Stimulated activated memory B cell treated with anti-CD40 and anti-IgM and Interleukin-4, amounts not matched to agents 10 μg/mL and 1 μg/mL and 100 μg/mL, for 72 hours (primary cell): Measurements from ENCODE around the gene OSBPL6.

ENCODE experiments used
- ATAC-seq: fragments of 150-1000 bp; cut with Tn5 transposase; 2 replicates; pipeline ENCODE4 v1.10.0; 2021
- H3K27ac Mint-ChIP-seq: one replicate; pipeline ENCODE4 v1.8.0; 2022; ENCODE audit warnings: mild to moderate bottlenecking, mixed read lengths
- H3K27me3 Mint-ChIP-seq: one replicate; pipeline ENCODE4 v1.8.0; 2022; ENCODE audit warnings: mixed read lengths
- H3K36me3 Mint-ChIP-seq: one replicate; pipeline ENCODE4 v1.8.0; 2022; ENCODE audit warnings: mixed read lengths
- H3K4me1 Mint-ChIP-seq: one replicate; pipeline ENCODE4 v1.8.0; 2022; ENCODE audit warnings: mixed read lengths
- H3K4me3 Mint-ChIP-seq: one replicate; pipeline ENCODE4 v1.8.0; 2022; ENCODE audit warnings: mild to moderate bottlenecking, moderate library complexity, mixed read lengths
- H3K9me3 Mint-ChIP-seq: one replicate; pipeline ENCODE4 v1.8.0; 2022; ENCODE audit warnings: mixed read lengths

The OSBPL6 gene

DNA sequence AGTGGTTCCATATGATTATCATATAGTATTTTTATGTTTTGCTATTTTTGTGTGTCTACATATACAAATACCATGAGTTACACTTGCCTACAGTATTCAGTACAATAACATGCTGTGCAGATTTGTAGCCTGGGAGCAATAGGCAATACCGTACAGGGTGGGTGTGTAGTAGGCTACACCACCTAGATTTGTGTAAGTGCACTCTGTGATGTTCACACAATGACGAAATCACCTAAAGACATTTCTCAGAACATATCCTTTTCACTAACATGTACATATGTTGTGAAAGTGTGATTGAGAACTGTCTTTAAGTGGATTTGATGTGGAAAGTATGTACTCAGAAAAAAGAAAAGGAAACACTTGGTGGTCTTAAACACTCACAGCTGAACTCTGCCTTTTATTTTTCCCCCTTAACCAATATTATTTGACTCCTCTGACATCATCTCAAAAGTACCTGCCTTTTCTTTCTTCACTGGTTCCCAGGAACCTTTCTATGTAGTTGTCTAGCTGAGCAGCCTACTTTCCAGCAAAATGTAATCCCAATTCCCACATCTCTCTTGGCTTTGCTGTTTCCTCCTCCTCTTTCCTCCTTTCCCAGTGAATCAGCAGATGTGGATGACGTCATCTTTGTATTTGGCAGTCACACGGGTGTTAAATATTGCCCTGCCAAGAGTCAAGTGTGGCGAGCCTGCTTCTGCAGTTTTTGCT is 47.7 kb downstream of the OSBPL6 start:
- Mint-ChIP-seq H3K4me3 (no peak overlapping the region), H3K4me1 (no peaks in the 10 kb centered on the region), H3K9me3 (no peaks in the 10 kb centered on the region), H3K27ac (no peak overlapping the region), H3K36me3 (no peaks in the 10 kb centered on the region), H3K27me3 (peaks cover 27% of the 10 kb centered on the region)
- ATAC-seq, result no peak

GRCh38 chr2:178242552-178242883 is 48.2 kb downstream of the OSBPL6 start:
- no peaks in the 10 kb centered on the region for H3K9me3 Mint-ChIP-seq
- no peak for ATAC-seq
- no peaks in the 10 kb centered on the region for H3K4me1 Mint-ChIP-seq
- peaks cover 22% of the 10 kb centered on the region for H3K27me3 Mint-ChIP-seq
- H3K4me3 Mint-ChIP-seq, result no peak overlapping the region
- no peaks in the 10 kb centered on the region for H3K36me3 Mint-ChIP-seq
- no peak overlapping the region for H3K27ac Mint-ChIP-seq

DNA sequence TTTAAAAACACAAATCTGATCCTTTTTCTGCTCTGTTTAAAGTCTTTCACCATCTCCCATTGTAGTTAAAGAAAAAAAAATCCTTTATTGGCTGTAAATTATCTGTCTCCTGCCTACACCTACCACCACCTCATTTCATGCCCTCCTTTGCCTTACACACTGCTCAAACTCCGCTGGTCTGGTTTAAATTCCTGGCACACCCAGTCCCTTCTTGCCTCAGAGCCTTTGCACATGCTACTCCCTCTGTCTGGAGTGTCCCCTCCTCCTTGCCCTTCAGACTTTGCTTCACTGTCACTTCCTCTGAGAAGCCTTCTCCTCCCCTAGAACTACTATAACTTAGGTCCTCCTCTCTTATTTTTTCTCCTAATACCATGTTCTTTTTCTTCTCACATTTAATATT is 49.6 kb downstream of the OSBPL6 start:
- H3K4me3 Mint-ChIP-seq, result no peak overlapping the region
- H3K9me3 Mint-ChIP-seq, result no peaks in the 10 kb centered on the region

DNA sequence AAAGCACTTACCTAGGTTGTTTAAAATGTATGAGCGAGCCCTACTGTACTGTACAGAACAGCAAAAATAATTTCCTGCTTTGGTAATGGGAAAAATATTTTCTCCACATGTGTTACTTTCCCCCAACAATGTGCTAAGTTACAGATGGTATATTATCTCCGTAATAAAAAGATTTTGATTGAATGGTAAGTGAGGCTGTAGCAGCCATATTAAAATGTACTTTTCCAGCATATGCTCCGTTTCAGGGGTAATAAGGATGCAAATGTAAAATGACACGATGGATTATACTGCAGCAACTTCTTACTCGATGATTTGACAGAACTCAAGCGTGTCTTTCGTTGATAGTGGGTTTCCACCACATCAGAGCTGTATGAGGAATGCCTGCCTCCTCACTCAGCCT is 50.5 kb downstream of the OSBPL6 start:
- Mint-ChIP-seq H3K27ac (no peak overlapping the region), H3K9me3 (no peaks in the 10 kb centered on the region), H3K4me3 (no peak overlapping the region), H3K27me3 (peaks cover 12% of the 10 kb centered on the region), H3K4me1 (no peaks in the 10 kb centered on the region), H3K36me3 (no peaks in the 10 kb centered on the region)
- ATAC-seq, result no peak

More for the DNA sequence above, 49.6 kb downstream of the OSBPL6 start:
- Mint-ChIP-seq H3K4me1 (no peaks in the 10 kb centered on the region), H3K27ac (no peak overlapping the region), H3K27me3 (peaks cover 12% of the 10 kb centered on the region), H3K36me3 (no peaks in the 10 kb centered on the region)
- ATAC-seq, result no peak

DNA sequence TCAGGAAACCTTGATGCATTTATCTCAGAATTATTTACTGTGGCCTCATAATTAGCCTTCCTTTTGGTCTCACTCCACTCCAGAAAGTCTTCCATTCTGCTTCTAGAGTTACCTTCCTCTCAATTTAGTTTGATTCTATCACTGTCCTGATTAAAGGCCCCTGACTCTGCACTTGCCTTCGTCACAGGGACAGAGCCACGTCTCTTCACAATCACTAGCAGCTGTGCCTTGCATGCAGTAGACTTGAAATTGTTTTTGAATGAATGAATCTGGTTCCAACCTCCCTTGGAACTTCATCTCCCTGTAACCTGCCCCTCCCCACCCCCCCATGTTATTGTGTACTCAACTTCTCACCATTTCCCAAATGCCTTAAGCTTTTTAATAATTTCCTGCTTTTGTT is 52.4 kb downstream of the OSBPL6 start:
- H3K27me3 Mint-ChIP-seq, result peaks cover 23% of the 10 kb centered on the region
- no peak overlapping the region for H3K4me3 Mint-ChIP-seq
- no peak overlapping the region for H3K27ac Mint-ChIP-seq
- H3K36me3 Mint-ChIP-seq, result no peaks in the 10 kb centered on the region
- ATAC-seq, result no peak
- H3K4me1 Mint-ChIP-seq, result no peaks in the 10 kb centered on the region
- no peaks in the 10 kb centered on the region for H3K9me3 Mint-ChIP-seq

GRCh38 chr2:178247250-178247649 is 52.9 kb downstream of the OSBPL6 start:
- Mint-ChIP-seq H3K36me3 (no peaks in the 10 kb centered on the region), H3K9me3 (no peaks in the 10 kb centered on the region), H3K27ac (no peak overlapping the region), H3K4me3 (no peak overlapping the region), H3K4me1 (no peaks in the 10 kb centered on the region), H3K27me3 (peaks cover 23% of the 10 kb centered on the region)
- no peak for ATAC-seq

DNA sequence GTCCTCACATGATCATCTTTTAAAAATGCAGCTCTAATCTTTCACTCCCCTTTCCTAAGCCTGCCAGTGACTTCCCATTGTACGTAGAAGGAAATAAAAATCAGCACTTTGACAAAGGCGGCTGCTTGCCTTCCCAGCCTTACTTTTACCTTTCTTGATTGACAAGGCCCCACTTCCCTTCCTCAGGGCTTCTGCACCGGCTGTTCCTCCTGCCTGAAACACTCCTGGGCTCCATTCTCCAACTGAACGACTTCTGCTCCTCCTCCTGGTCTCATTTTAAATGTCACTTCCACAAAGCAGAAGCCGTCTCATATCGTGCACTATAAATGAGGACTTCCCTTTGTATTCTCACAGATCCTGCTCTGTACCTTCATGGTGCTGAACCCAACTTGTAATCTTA is 56.1 kb downstream of the OSBPL6 start:
- ATAC-seq, result no peak
- Mint-ChIP-seq H3K4me1 (no peaks in the 10 kb centered on the region), H3K4me3 (no peak overlapping the region), H3K9me3 (no peaks in the 10 kb centered on the region), H3K36me3 (no peaks in the 10 kb centered on the region), H3K27me3 (peaks cover 11% of the 10 kb centered on the region), H3K27ac (no peak overlapping the region)

DNA sequence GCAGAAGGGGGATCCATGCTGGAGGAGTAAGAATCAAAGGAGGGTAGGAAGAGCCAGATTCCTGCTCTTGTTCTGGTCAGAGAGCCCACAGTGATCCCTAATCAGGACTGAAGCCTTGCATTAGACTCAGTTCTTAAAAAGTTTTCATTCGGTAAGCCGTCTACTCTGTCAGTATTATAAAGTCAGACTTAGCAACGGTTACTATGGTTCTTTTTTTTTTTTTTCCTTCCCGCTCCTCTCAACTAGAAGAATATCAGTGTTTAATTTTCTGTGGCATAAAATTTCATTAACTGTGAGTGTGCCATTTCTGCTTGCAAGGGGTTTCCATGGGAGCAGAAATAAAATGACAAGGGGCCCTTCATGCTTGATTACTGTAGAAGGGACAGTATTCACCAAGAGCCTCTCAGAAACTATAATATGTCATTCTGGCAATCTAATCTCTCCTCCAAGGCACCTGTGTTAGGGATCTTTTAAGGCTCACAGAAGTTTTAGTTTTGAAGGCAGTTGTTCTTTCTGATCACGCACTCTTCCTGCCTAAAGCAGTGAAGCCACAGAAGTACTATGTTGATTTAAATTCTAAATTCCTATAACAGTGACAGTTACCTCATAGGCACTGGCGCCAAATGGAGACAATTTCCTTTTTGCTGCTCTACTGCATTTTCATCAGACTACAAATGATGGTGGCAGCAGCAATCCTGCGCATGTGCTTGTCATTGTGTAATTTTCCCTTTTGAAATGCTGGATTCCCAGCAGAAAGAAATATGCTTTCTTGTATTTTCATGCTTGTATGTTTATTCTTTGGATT is 57.0 kb downstream of the OSBPL6 start:
- no peak overlapping the region for H3K27ac Mint-ChIP-seq
- no peak overlapping the region for H3K4me3 Mint-ChIP-seq
- H3K9me3 Mint-ChIP-seq, result no peaks in the 10 kb centered on the region
- H3K36me3 Mint-ChIP-seq, result no peaks in the 10 kb centered on the region
- H3K4me1 Mint-ChIP-seq, result no peaks in the 10 kb centered on the region
- peaks cover 11% of the 10 kb centered on the region for H3K27me3 Mint-ChIP-seq
- no peak for ATAC-seq

- Mint-ChIP-seq H3K27ac (no peak overlapping the region), H3K4me1 (no peaks in the 10 kb centered on the region), H3K4me3 (no peak overlapping the region), H3K27me3 (peaks cover 13% of the 10 kb centered on the region), H3K36me3 (no peaks in the 10 kb centered on the region), H3K9me3 (no peaks in the 10 kb centered on the region)
- ATAC-seq, result peak; percentile 16
Observed at GRCh38 chr2:178256382-178257042, 62.2 kb downstream of the OSBPL6 start.

DNA sequence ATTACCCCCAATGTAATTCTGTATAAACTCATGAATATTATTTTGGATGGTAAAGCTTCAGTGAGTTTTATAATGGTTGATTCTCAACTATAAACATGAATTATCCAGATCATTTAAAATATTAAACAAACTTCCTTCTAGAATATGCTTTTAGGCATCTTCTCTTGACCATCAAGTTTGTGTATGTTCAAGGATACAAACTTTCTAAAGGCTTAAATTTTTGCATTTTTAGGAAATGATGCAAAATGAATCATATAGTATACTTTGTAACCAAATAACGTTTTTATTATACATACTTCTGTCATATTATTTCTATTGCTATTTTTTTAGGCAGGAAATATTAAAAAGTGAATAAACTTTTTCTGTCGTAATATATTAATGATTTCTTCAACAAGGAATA is 62.8 kb downstream of the OSBPL6 start:
- H3K4me3 Mint-ChIP-seq, result no peak overlapping the region
- no peak overlapping the region for H3K27ac Mint-ChIP-seq
- no peaks in the 10 kb centered on the region for H3K36me3 Mint-ChIP-seq
- H3K27me3 Mint-ChIP-seq, result peaks cover 13% of the 10 kb centered on the region
- H3K4me1 Mint-ChIP-seq, result no peaks in the 10 kb centered on the region
- no peak for ATAC-seq
- H3K9me3 Mint-ChIP-seq, result no peaks in the 10 kb centered on the region

- no peak overlapping the region for H3K4me3 Mint-ChIP-seq
- H3K27me3 Mint-ChIP-seq, result peaks cover 13% of the 10 kb centered on the region
- H3K36me3 Mint-ChIP-seq, result no peaks in the 10 kb centered on the region
- no peak for ATAC-seq
- no peaks in the 10 kb centered on the region for H3K4me1 Mint-ChIP-seq
- no peaks in the 10 kb centered on the region for H3K9me3 Mint-ChIP-seq
- no peak overlapping the region for H3K27ac Mint-ChIP-seq
Observed at GRCh38 chr2:178258916-178259315, 64.6 kb downstream of the OSBPL6 start.

- H3K36me3 Mint-ChIP-seq, result no peaks in the 10 kb centered on the region
- H3K4me3 Mint-ChIP-seq, result no peak overlapping the region
- ATAC-seq, result no peak
- no peak overlapping the region for H3K27ac Mint-ChIP-seq
- H3K4me1 Mint-ChIP-seq, result no peaks in the 10 kb centered on the region
- no peaks in the 10 kb centered on the region for H3K9me3 Mint-ChIP-seq
- peaks cover 9% of the 10 kb centered on the region for H3K27me3 Mint-ChIP-seq
Observed at GRCh38 chr2:178263159-178263860, 69.0 kb downstream of the OSBPL6 start.

- H3K36me3 Mint-ChIP-seq, result no peaks in the 10 kb centered on the region
- H3K27me3 Mint-ChIP-seq, result no peaks in the 10 kb centered on the region
- no peak overlapping the region for H3K4me3 Mint-ChIP-seq
- no peaks in the 10 kb centered on the region for H3K4me1 Mint-ChIP-seq
- no peak overlapping the region for H3K27ac Mint-ChIP-seq
- no peaks in the 10 kb centered on the region for H3K9me3 Mint-ChIP-seq
- ATAC-seq, result no peak
Observed at GRCh38 chr2:178264211-178264610, 69.9 kb downstream of the OSBPL6 start.

DNA sequence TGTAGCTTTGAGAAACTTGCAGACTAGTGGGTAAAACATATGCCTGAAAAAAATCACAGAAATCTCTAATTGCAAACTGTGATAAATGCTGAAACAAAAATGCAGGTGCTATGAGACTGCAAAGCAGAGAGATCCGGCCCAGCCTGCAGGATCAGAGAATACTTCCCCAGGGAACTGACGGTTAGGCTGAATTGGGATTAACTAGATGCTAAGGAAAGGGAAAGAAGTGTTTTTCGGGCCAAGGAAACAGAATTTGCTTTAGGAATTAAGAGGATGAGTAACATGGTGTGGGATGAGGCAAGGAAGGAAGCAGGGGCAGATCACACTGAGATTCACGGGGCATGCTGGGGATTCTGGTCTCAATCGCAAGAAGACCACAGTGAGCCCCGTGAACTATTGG is 71.5 kb downstream of the OSBPL6 start:
- no peak for ATAC-seq
- H3K27ac Mint-ChIP-seq, result no peak overlapping the region
- H3K9me3 Mint-ChIP-seq, result no peaks in the 10 kb centered on the region
- H3K27me3 Mint-ChIP-seq, result no peaks in the 10 kb centered on the region
- no peak overlapping the region for H3K4me3 Mint-ChIP-seq
- no peaks in the 10 kb centered on the region for H3K4me1 Mint-ChIP-seq
- no peaks in the 10 kb centered on the region for H3K36me3 Mint-ChIP-seq

DNA sequence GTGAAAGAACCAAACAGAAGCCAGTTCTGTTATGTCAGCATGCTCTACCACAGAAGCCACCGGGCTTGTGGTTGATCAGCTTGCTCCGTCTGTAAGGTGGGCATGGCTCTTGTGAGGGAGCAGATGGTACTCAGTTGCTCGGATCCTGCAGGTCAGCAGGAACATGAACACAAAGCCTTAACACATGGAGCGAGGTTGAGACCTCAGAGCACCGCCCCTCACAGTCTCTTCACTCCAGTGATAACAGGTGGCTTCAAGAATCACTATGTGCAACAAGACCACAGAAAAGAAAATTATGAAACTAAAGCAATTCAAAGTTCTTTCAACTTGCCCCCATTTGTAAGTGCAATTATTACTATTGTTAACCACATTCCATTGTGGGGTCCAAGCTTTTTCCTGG is 72.1 kb downstream of the OSBPL6 start:
- Mint-ChIP-seq H3K27ac (no peak overlapping the region), H3K4me3 (no peak overlapping the region), H3K4me1 (no peaks in the 10 kb centered on the region), H3K36me3 (no peaks in the 10 kb centered on the region), H3K27me3 (no peaks in the 10 kb centered on the region), H3K9me3 (no peaks in the 10 kb centered on the region)
- ATAC-seq, result no peak
